A549 treated with Hydrocortisone at 1 μM for 4 hours (cell line): Measurements from ENCODE around the gene PRKCQ. TPM values are rescaled to one million over a fixed set of nuclear protein-coding genes. Genes with fewer than 3 reads are reported as not detected.

ENCODE experiments used
- total RNA-seq: library from RNA; stranded (reverse); fragments of 200-300 nt; extraction: Qiagen RNA extraction; gene quantifications from 5 replicates; pipeline ENCODE4 v1.2.3, GENCODE V29; 2022

Gene PRKCQ
- 3.5 to 4.3 TPM (median 3.7 TPM) in 5 replicates for total RNA-seq

DNA sequence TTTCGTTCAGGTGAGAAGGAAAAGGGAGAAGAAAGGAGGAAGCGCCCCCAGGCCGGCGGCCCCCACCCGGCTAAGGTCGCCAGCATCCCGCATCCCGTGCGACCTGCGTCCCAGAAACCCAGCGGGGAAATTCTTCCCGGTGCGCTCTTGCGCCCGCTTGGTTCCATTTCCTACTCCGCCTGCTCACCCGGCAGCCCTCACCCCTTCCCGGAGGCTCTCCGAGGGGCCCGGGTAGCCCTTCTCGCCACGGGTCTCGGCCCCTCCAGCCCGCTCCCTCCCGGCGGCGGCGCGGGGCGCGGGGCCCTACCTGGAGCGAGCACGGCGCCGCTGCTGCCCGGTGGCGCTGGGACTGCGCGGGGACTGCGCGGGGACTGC is at the start of gene PRKCQ:
PRKCQ (minus strand) TSS at position 373 of the 375 bp plus-strand sequence. CDS start 65,141 bp downstream, outside the sequence.

